OCI-LY3 (cell line): Measurements from ENCODE around the gene FZR1.

Source experiments
- H2AFZ ChIP-seq: fragments of 200-600, 300-600 bp; shearing (Covaris generic); 2 replicates; pipeline ENCODE4 v1.6.0; 2014; ENCODE audit warnings: antibody characterized with exemption, low read depth, low read length
- H3K27ac ChIP-seq: fragments of 200-600, 300-600 bp; sonication (generic); 2 replicates; pipeline ENCODE4 v1.5.1; 2014; ENCODE audit warnings: mild to moderate bottlenecking, low read length, moderate library complexity, mixed read lengths
- H3K27me3 ChIP-seq: fragments of 200-600, 300-600 bp; sonication (generic); 2 replicates; pipeline ENCODE4 v1.6.1; 2014; ENCODE audit warnings: low read depth, low read length, mixed read lengths
- H3K36me3 ChIP-seq: fragments of 200-600, 300-600 bp; sonication (generic); replicated peaks from 2 replicates; pipeline ENCODE3; 2014; ENCODE audit warnings: low read depth, low read length, mixed read lengths
- H3K4me1 ChIP-seq: fragments of 300-600, 200-600 bp; sonication (generic); 2 replicates; pipeline ENCODE4 v1.6.1; 2014; ENCODE audit warnings: low read length, mixed read lengths
- H3K4me2 ChIP-seq: fragments of 200-600, 300-600 bp; sonication (generic); 2 replicates; pipeline ENCODE4 v1.6.1; 2014; ENCODE audit warnings: low read length, mixed read lengths
- H3K4me3 ChIP-seq: fragments of 300-600, 200-600 bp; sonication (generic); 2 replicates; pipeline ENCODE4 v1.5.1; 2014; ENCODE audit warnings: antibody characterized with exemption, mild to moderate bottlenecking, low read length, moderate library complexity
- H3K79me2 ChIP-seq: fragments of 300-600, 200-600 bp; shearing (Covaris generic); 2 replicates; pipeline ENCODE4 v1.6.1; 2014; ENCODE audit warnings: mild to moderate bottlenecking, low read length, mixed read lengths
- H3K9ac ChIP-seq: fragments of 300-600, 200-600 bp; shearing (Covaris generic); 2 replicates; pipeline ENCODE4 v1.6.0; 2014; ENCODE audit warnings: mild to moderate bottlenecking, low read length, moderate library complexity
- H3K9me3 ChIP-seq: fragments of 200-600, 300-600 bp; shearing (Covaris generic); 2 replicates; pipeline ENCODE4 v1.6.1; 2014; ENCODE audit warnings: low read length, mixed read lengths; ENCODE audit not compliant: insufficient read depth
- H4K20me1 ChIP-seq: fragments of 200-600, 300-600 bp; sonication (generic); 2 replicates; pipeline ENCODE4 v1.6.1; 2016; ENCODE audit warnings: low read length, mixed read lengths; ENCODE audit not compliant: insufficient read depth
- CTCF ChIP-seq: fragments of 200-600, 300-600 bp; sonication (generic); IDR thresholded peaks from 2 replicates; pipeline ENCODE4 v1.5.1; 2014; ENCODE audit warnings: antibody characterized with exemption, low read length, low read depth
- EZH2phosphoT487 ChIP-seq: fragments of 200-600 bp; shearing (Covaris generic); IDR thresholded peaks from 2 replicates; pipeline ENCODE4 v1.6.1; 2018; ENCODE audit warnings: antibody characterized with exemption, mixed run types, low read depth

The FZR1 gene

GRCh38 chr19:3480383-3481091 is 25.6 kb upstream of the FZR1 start, which contains the start of gene SMIM24:
Gene SMIM24 (minus strand): TSS chr19:3480525. CDS start chr19:3480463, 62 bp downstream.
- Histone ChIP-seq H3K27me3 (peaks cover 8% of the 10 kb centered on the region; the same call in 1 of the 2 replicates), H3K27ac (no peak within 1 kb of the TSS), H3K9me3 (no peaks in the 10 kb centered on the region), H3K9ac (no peak within 1 kb of the TSS), H3K79me2 (no peaks in the 10 kb centered on the region), H3K4me3 (no peak within 1 kb of the TSS), H3K4me2 (no peak within 1 kb of the TSS), H4K20me1 (no peaks in the 10 kb centered on the region; the same call in 1 of the 2 replicates), H3K4me1 (no peaks in the 10 kb centered on the region), H3K36me3 (no peaks in the 10 kb centered on the region), H2AFZ (no peak within 1 kb of the TSS)
- TF ChIP-seq EZH2phosphoT487 (no peak), CTCF (no peak)

GRCh38 chr19:3481241-3482090 is 24.6 kb upstream of the FZR1 start:
- Histone ChIP-seq H3K79me2 (no peaks in the 10 kb centered on the region), H3K27ac (no peak overlapping the region), H3K4me1 (no peaks in the 10 kb centered on the region), H3K9ac (no peak overlapping the region), H3K9me3 (no peaks in the 10 kb centered on the region), H3K27me3 (peaks cover 1% of the 10 kb centered on the region; the same call in 1 of the 2 replicates), H4K20me1 (no peaks in the 10 kb centered on the region; the same call in 1 of the 2 replicates), H3K4me2 (no peak overlapping the region), H3K4me3 (no peak overlapping the region), H3K36me3 (no peaks in the 10 kb centered on the region), H2AFZ (no peak overlapping the region)
- TF ChIP-seq CTCF = no peak
- TF ChIP-seq EZH2phosphoT487 = no peak

GRCh38 chr19:3482507-3483225 is 23.4 kb upstream of the FZR1 start:
- H3K4me3 ChIP-seq = no peak overlapping the region
- H3K79me2 ChIP-seq = no peaks in the 10 kb centered on the region
- no peaks in the 10 kb centered on the region; the same call in 1 of the 2 replicates for H4K20me1 ChIP-seq
- H3K4me2 ChIP-seq = no peak overlapping the region
- H3K27me3 ChIP-seq = no peaks in the 10 kb centered on the region
- no peaks in the 10 kb centered on the region for H3K4me1 ChIP-seq
- H2AFZ ChIP-seq = no peak overlapping the region
- H3K9ac ChIP-seq = no peak overlapping the region
- no peak for TF ChIP-seq CTCF
- TF ChIP-seq EZH2phosphoT487 = no peak
- H3K27ac ChIP-seq = no peak overlapping the region
- H3K9me3 ChIP-seq = no peaks in the 10 kb centered on the region
- no peaks in the 10 kb centered on the region for H3K36me3 ChIP-seq

- Histone ChIP-seq H4K20me1 (no peaks in the 10 kb centered on the region; the same call in 1 of the 2 replicates), H3K4me3 (no peak within 1 kb of the TSS), H3K4me2 (no peak within 1 kb of the TSS), H3K4me1 (no peaks in the 10 kb centered on the region), H3K27ac (no peak within 1 kb of the TSS), H3K27me3 (no peaks in the 10 kb centered on the region), H3K9ac (no peak within 1 kb of the TSS), H3K36me3 (peaks cover 4% of the 10 kb centered on the region), H3K9me3 (no peaks in the 10 kb centered on the region), H3K79me2 (no peaks in the 10 kb centered on the region), H2AFZ (no peak within 1 kb of the TSS)
- TF ChIP-seq CTCF (no peak), EZH2phosphoT487 (no peak)
Measured at GRCh38 chr19:3483226-3483628, 22.9 kb upstream of the FZR1 start, which contains the start of gene SMIM44. Gene SMIM44 (minus strand): TSS chr19:3483441. CDS start chr19:3483403, 38 bp downstream.
